ENCODE data around the gene TAF1A.

TAF1A gene

DNA sequence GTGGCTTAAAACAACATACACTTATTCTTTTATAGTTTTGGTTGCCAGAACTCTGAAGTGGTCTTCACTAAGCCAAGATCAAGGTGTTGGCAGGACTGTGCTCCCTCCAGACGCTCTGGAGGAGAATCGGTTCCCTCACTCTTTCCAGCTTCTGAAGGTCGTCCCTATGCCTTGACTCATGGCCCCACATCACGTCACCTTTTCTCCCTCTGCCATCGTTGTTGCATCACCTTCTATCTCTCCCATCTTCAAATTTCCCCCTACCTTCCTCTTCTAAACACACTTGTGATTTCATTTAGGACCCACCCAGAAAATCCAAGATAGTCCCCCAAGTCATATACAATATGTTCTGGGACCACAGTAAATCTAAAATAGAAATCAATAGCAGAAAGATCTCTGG is 54.3 kb downstream of the TAF1A start:
- no peak for DNase-seq (ENCODE audit: low read depth, low spot score)

DNA sequence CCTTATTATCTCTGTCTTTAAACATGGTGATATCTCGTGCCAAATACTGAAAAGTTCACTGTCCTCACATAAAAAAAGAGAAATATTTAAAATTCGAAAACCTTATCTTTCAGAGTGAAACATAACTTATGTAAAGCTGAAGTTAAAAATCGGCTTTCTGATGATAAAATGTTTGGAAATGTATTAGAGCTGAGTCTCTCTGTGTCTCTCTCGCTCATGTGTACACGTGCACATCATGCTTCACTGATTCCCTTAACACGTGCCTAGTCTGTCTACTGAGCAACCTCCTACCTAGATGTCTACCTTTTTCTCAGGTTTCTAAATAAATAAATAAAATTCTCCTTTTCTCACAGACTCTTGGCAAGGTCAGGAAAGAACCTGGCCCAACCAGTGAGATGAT is 58.9 kb downstream of the TAF1A start:
- no peak for DNase-seq (ENCODE audit: low read depth, low spot score)

DNA sequence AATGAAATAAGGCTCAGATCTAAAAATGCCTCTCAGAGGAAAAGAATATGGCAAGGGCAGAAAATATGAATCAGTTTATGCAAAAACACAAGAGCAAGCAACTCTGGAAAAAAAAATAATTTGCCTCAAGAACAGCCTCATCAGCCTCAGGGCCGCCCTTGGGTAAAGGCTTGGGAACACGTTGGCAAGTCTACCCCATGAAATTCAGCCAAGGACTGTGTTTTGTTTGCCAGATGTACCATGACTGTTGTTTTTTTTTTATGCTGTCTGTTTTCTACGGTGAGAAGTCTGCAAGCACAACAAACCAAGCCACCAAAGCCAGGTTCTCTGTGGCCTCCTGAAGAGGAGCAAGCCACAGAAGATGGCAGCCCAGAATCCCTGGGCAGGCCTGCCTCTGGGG is 59.8 kb downstream of the TAF1A start:
- DNase-seq (ENCODE audit: low read depth, low spot score): no peak

DNA sequence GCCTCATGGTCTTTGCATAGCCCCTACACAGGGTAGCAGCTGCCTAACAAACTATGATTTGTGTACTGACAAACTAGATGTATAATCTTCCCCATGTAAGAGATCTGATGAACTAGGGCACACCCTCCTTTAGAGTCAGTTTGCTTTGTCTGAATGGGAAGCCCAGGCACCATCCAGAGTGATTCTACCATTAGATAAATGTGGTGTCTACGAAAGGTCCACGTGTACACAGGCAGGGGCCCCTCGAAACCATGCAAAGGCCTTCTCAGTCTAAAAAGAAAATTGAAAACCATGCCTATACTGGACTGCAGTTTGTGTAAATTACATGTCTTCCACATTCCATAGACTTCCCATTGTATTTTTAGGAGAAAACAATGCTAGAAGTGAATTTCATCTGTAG is 60.6 kb downstream of the TAF1A start:
- no peak for DNase-seq (ENCODE audit: low read depth, low spot score)

GRCh38 chr1:222525951-222526350 is 63.8 kb downstream of the TAF1A start:
- DNase-seq (ENCODE audit: low read depth, low spot score): no peak

- no peak for DNase-seq (ENCODE audit: low read depth, low spot score)
These were observed 65.9 kb downstream of the TAF1A start for GRCh38 chr1:222523852-222524251.

DNA sequence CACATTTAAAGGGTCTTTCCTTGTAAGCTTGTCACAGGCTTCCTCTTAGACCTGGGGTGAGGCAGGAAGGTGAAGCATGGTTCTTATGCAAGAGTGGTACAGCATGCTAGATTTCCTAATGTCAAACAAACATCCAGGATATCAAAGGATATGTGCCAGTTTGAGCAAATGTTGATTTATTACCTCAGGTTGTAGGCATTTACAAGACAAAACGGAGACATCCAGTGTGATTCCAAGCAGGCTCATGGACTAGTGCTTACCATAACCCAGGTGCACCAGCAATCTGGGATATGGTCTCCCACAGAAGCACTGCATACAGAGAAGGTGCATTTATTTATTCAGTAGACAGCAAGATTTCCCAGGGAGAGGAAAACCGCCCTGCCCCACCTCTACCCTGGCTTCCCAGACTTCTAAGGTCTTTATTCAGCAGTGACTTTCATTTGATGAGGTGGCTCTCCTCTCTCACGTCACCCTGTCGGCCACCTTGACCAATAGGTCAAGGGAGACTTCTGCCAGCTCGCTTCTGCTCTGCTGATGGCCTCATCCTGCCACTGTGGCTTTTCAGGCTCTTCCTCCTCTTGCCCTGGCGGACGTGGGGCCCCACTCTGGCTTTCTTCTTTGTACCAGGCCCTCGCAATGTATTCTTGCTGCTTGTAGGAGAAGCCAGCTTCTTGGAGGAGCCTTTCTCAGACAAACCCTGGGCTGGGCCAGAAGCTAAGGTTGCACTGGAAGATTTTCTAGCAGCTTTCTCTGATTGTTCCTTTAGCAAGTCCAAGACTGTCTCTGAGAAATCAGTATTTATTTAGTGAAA is 67.4 kb downstream of the TAF1A start:
- no peak for DNase-seq (ENCODE audit: low read depth, low spot score)

- no peak for DNase-seq (ENCODE audit: low read depth, low spot score)
These were observed 68.2 kb downstream of the TAF1A start for GRCh38 chr1:222521299-222522104.

All from activated naive CD8-positive, alpha-beta T cell treated with anti-CD3 and anti-CD28 coated beads, Interleukin-2, amount 50 U/mL, for 16 hours (primary cell).